GM18508 (cell line): Measurements from ENCODE around the gene SENP1.

Source experiments
- ATAC-seq: cut with Tn5 transposase; IDR thresholded peaks from one replicate; pipeline ENCODE4 v1.9.1; 2021; ENCODE audit warnings: moderate number of reproducible peaks; ENCODE audit not compliant: insufficient read depth, unreplicated experiment

SENP1 gene

GRCh38 chr12:48003226-48004052 lies 102.4 kb downstream of the SENP1 start:
- no peak for ATAC-seq

DNA sequence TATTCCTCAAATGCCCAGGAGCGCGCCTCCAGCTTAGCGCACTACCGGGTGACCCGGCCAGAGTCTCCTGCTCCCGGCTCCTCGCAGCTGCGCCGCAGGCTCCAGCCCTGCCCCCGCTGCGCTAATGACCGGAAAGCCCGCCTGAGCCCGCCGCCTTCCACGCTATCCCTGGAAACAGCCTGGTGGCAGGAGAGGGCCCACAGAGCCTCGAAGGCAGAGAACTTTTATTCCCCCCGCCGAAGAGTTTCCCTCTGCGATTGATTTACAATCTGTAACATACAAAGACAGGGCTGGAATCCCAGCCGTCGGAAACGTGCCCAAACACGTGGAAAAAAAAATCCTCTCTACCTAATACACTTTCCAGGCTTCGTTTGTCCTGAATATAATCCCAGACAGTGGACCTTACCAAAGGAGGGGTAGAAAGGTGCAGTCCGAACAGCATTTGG lies 103.1 kb downstream of the SENP1 start:
- no peak for ATAC-seq

DNA sequence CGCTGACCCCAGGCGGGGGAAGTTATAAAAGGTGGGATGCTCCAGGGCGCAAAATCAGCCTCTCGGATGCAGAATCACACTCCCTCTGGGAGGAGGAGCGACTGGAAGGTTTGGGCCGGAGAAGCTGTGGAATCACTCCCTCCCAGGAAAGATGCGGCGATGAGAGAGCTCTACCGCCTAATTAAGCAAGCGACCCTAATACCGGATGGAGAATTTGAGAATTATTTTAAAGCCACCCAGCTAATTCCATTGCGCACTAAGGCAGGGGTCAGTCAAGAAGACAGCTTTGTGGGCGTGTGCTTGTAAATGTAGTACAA lies 103.5 kb downstream of the SENP1 start:
- ATAC-seq, result no peak

- ATAC-seq, result no peak
Measured at GRCh38 chr12:48001505-48002413, 104.1 kb downstream of the SENP1 start.

DNA sequence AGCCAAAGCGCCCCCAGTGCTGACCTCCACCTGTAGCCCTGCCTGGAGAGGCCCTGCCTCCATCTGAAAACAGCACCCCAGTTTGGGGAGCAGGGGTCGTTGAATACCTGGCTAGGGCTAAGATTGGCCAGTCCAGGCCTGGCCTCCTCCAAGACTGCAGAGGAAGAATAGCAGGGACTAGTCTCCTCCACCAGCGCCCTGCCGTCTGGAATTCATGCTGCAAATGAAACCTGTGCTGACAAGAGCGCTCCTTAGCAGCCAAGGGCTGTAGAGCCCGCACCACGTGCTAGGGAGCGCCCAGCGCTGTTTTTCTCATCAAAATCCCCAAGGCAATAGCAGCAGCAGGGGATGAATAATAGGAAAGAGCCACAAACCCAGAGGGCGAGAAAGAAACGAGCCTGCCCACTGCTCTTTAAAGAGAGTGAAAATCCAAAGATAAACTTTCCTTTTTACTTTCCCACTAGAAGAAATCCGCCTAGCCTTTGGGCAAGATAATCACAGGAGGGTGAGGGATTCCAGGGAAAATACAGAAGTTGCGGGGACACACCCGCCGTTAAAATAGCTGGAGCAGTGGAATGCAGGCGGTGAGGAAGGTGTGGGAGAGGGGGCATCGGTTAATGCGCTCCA lies 104.9 kb downstream of the SENP1 start:
- ATAC-seq, result no peak

- no peak for ATAC-seq
Measured at GRCh38 chr12:47999816-48000215, 106.1 kb downstream of the SENP1 start.

DNA sequence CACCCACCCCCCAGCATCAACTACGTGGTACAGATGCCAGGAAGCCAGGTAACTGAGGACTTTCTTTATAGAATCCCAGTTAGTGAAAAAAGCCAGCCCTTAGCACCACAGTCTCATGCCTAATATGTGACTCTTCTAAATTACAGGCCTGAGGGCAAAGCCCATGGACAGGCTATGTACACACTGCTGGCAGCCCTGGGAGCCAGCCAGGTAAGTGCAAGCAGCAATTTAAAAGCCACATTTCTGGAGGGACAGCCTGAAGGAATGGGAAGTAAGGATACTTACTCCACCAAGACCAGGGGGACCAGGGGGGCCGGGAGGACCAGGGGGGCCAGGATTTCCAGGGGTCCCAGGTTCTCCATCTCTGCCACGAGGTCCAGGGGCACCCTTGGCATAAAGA lies 108.6 kb downstream of the SENP1 start:
- no peak for ATAC-seq

GRCh38 chr12:47995981-47996401 lies 109.9 kb downstream of the SENP1 start:
- ATAC-seq, result no peak

DNA sequence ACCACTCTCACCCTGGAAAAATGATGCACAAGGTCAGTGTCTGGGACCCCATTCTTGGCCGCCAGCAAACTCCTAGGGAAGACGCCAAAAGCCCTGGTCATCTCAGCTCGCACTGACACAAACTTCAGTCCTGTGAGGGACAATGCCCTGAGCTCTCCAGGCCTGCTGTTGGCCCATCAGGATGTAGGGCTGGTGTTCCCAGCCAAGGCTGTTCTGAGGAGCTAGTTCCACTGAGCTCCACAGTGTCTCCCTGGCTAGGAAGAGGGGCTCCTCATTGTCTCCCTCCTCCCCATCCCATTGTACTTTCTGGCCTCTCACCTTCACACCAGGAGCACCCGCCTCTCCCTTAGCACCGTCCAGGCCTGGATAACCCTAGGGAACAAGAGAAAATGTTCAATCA lies 112.4 kb downstream of the SENP1 start:
- no peak for ATAC-seq
